NB4 (cell line): ENCODE measurements around the gene OR52B6.

ENCODE experiments used
- POLR2A ChIP-seq: IDR thresholded peaks from 2 replicates; pipeline ENCODE4 v1.6.1; 2011; ENCODE audit warnings: mild to moderate bottlenecking; ENCODE audit not compliant: insufficient read length; ENCODE audit errors: extremely low read depth
- TF ChIP-seq, protein P1 (sequence below): IDR thresholded peaks from one replicate; pipeline ENCODE4 v1.5.1; 2012; ENCODE audit warnings: low read depth, low read length
- TF ChIP-seq, protein P2 (sequence below): IDR thresholded peaks from 2 replicates; pipeline ENCODE4 v1.6.1; 2011; ENCODE audit warnings: low read depth, low read length

- TF ChIP-seq, protein P1, sequence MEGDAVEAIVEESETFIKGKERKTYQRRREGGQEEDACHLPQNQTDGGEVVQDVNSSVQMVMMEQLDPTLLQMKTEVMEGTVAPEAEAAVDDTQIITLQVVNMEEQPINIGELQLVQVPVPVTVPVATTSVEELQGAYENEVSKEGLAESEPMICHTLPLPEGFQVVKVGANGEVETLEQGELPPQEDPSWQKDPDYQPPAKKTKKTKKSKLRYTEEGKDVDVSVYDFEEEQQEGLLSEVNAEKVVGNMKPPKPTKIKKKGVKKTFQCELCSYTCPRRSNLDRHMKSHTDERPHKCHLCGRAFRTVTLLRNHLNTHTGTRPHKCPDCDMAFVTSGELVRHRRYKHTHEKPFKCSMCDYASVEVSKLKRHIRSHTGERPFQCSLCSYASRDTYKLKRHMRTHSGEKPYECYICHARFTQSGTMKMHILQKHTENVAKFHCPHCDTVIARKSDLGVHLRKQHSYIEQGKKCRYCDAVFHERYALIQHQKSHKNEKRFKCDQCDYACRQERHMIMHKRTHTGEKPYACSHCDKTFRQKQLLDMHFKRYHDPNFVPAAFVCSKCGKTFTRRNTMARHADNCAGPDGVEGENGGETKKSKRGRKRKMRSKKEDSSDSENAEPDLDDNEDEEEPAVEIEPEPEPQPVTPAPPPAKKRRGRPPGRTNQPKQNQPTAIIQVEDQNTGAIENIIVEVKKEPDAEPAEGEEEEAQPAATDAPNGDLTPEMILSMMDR: no peak
- no peak for TF ChIP-seq POLR2A
- TF ChIP-seq, protein P2, sequence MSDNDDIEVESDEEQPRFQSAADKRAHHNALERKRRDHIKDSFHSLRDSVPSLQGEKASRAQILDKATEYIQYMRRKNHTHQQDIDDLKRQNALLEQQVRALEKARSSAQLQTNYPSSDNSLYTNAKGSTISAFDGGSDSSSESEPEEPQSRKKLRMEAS: no peak
Observed at GRCh38 chr11:5550440-5551095, 30.1 kb upstream of the OR52B6 start.
